NCI-H2196 (cell line): Measurements from ENCODE around the gene NTMT1.
A peak's percentile ranks its signal among the peaks of the same experiment; 100 is the strongest.

Source experiments
- DNase-seq: peaks from one replicate; lab custom pipeline; 2025; ENCODE audit not compliant: unreplicated experiment; lab: John Stamatoyannopoulos, UW

Gene NTMT1

DNA sequence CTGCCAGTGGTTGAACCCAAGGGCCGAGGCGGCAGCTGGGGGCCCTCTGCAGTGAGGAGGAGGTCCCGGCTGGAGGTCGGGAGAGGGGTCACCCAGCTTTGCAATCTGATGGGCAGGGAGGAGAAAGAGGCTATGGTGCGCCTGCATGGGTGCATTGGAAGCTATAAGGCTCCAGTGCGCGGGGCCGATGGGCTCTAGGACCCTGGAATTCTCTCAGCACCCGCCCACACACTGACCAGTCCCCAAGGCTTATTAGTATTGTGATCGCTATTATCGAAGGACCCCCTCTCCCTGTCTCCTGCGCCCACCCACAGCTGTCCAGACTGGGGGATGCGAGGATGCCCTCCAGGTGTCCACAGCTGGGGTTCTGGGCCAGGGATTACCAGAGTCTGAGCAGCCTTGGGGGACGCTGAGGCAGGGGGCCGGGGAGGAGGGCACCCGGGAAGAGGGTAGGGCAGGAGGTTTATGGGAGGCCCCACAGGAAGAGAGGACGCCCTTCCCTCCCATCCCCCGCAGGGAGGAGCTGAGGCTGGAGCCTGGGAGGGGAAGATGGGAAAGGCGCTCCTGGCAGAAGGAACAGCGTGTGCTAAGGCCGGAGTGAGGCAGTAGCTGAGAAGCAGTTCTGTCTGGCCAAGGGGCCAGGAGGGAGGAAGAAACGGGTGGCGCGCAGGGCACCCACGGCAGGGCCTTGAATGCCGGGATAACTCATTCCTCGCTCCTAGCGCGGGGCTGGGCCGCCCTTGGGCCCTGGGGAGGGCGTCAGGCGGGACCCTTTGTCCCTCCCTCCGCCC lies 29.2 kb upstream of the NTMT1 start:
- no peak for DNase-seq

DNA sequence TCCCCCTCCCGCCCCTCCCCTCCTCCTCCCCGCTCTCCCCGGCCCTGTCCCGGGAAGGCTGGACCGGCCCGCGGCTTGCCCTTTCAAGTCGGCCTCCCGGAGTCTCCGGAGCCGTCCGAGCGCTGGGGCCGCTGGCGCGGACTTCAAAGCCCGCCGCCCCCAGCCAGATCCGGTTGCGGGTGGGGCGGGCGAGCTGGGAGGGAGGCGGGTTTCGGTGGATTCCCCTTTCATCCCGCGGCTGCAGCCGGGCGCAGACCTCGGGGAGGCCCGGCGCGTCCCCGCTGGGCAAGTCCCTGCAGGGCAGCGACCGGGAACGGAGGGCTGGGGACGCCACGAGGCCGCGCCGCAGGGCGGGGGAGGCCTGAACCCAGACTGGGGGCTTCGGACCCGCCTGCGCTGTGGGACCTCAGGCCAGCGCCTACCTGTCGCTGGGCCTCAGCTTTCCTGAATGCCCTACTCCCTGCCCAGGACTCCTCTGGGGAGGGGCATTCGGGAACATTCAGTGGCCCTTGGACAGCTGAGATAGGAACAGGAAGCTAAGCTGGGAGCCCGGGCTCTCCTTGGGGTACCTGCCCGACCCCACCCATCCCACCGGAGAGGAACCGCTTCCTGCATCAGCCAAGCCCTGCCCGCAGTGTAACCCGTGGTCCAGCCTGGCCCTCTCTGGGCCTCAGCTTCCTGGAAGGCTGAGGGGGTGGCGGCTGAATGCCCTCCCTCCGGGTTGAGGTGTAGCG lies 28.4 kb upstream of the NTMT1 start:
- no peak for DNase-seq

DNA sequence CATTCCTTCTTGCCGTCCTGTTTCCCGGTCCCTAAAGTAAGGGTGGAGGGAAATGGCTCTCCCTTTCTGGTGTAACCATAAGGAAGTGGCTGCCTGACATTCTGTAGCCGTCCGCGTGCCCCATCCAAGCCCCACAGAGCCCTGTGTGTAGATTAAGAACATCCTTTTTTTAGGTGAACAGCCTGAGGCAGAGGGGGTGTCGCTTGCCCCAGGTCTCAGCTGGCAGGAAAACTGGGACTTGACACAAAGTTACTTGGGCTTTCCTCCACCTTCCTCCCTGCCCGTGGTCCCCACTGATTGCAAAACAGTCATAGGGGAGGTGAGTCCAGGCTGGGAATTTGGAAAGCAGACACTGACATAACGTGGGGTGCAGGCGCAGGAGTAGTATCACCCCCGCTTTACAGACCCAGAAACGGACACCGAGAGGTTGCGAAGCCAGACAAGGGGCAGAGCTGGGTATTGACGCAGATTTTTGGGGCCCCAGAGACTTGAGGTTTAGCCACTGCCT lies 27.8 kb upstream of the NTMT1 start:
- no peak for DNase-seq

DNA sequence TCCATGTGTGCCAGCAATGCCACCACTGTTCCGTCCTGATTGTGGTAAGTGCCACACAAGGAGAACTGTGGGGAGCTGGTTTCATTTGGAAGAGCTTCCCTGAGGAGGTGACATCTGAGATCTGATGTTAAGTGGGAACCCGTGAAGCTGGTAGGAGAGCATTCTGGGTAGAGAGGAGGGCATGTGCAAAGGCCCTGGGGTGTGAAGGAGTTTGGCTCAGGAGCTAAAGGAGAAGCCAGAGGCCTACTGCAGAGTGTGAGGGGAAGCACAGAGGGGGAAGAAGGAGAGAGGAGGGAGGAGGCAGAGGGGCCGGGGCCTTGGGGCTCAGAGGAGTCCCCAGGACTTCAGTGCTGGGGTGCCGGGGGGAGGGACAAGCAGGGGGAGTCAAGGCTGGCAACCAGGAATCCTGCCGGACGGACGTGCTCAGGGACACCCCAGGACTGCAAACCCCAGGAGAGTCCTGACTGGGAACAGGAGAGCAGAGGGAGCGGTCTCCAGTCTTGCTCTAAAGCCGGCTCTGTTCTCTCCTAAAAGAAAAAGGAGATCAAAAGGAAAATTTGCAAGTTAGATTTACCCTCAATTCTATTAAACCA lies 24.8 kb upstream of the NTMT1 start:
- DNase-seq: no peak

DNA sequence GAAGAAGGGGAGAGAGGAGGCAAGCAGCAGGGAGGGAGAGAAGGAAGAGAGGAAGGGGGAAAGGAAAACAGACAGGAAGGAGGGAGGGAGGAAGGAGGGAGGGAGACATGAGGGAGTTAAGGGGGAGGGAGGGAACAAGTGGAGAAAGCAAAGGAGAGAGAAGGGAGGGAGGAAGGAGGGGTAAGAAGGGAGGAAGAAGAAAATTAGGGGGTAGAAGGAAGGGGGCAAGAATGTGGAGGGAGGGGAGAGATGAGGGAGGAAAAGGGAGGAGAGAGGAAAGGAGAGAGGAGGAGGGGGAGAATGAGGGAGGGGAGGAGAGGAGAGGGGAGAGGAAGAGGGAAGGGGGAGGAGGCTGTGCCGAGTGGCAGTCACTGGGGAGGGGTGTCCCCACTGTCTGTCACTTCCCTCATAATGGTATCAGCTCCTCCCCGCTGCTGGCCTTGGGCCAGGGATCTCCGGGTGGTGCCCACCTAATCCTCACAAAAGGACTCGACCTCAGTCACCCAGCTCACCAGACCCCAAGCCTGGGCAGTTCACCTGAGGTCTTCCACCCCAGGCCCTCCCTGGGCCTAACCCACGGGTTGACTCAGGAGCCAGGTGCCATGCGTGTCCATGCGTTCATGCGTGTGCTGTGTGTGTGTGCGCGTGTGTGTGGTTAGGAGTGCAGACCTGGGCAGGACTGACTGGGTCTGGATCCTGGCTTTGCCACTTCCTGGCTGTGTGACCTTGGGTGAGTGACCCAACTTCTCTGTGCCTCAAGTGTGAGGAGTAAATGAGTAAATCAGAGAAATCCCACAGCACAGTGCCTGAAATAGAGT lies 23.2 kb upstream of the NTMT1 start:
- no peak for DNase-seq

DNA sequence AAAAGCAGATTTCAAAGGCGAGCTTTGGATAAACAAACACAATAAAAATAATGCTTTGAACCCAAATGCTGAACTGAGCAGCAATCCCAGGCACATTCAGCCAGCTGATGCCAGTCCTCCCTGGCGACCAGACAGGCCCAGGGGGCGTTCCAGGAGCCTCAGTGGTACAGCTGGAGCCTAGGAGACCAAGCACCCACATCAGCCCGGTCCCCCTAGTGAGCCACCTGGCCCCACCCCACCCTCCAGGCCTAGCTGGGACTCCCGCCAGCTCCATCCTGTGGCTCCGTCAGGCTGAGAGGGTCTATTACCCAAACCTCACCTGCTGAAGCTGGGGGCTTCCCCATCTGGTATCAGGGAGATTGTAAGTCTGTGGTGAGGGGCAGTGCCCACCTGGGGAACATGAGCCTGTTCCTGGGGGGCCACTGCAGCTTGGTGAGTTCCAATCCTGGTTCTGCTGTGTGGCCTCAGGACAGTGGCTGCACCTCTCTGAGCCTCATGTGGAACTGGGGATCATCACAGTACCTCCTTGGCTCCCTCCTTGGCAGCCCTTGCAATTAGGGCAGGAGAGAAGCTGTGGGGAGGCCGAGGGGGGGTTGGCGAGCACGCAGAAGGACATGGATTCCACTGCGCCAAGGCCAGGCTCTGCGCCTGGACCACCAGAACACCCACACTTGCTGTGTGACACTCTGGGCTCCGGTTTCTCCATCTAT lies 21.8 kb upstream of the NTMT1 start:
- no peak for DNase-seq

DNA sequence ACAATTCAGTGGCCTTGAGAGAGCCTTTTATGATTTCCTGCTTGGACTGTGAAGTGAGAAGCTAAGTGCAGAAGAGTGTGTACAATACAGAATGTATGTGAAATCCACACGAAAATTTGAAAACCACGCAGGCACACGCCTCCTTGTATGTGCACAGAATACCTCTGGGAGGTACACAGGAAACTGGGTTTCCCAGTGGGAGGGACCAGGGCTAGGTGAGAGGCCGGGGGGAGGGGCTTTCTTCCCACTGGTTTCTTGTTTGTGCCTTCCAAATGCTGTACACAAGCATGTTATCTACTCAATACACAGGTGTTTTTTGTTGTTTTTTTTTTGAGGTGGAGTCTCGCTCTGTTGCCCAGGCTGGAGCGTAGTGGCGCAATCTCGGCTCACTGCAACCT lies 21.2 kb upstream of the NTMT1 start:
- peak; percentile 33 for DNase-seq

DNA sequence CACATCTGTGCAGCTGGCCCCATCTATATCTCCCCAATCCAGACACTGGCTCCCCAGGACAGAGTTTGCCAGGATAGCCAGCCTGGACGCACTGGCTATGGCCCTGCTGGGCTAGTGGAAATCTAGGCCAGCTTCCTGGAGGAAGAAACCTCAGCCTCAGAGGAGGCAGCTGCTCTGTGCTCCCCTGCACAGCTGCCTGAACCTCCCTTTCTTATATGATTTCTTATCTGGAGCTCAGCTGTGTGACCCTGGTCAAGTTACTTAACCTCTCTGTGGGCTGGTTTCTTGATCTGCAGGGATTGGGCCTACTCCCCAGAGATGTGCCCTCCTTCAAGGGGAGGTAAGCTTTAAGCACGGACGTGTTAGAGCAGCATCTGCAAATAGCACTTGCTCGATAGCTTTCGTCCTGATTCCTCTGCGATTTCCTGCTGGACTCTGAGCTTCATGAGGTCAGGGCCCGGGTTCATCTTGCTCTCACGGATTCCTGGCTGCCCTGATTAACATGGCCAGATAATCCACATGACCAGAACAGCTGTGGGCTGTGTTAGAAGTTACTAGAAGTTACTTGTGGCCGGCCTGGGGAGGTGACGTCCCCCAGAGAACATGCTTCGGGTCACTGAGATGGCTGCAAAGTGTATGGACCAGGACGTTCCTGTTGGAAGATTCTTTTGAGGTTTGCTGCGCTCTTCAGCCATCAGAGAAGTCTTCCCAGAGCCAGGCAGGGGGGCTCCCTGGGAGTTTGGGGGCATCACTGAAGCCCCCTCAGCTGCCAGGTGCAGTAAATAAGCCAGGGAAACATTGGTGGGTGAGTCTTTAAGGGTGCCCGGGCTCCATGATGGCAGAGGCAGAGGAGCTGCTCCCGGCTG lies 19.6 kb upstream of the NTMT1 start:
- no peak for DNase-seq

DNA sequence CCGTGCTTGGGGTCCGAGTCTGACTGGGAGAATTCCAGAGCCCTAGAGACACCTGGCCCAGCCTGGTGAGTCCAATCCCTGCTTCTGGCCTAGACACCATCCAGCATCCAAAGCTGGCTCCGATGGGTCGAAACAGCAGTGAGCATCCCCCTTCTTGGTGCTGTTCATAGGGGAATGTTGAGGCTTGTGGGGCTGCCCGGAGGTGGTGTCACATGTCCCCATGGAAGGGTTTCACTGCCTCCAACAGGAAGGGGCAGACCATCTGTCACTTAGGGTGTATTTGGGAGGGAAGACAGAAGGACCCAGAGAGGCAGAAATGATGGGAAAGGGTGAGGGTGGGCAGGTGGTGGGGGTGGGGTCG lies 19.0 kb upstream of the NTMT1 start:
- no peak for DNase-seq

DNA sequence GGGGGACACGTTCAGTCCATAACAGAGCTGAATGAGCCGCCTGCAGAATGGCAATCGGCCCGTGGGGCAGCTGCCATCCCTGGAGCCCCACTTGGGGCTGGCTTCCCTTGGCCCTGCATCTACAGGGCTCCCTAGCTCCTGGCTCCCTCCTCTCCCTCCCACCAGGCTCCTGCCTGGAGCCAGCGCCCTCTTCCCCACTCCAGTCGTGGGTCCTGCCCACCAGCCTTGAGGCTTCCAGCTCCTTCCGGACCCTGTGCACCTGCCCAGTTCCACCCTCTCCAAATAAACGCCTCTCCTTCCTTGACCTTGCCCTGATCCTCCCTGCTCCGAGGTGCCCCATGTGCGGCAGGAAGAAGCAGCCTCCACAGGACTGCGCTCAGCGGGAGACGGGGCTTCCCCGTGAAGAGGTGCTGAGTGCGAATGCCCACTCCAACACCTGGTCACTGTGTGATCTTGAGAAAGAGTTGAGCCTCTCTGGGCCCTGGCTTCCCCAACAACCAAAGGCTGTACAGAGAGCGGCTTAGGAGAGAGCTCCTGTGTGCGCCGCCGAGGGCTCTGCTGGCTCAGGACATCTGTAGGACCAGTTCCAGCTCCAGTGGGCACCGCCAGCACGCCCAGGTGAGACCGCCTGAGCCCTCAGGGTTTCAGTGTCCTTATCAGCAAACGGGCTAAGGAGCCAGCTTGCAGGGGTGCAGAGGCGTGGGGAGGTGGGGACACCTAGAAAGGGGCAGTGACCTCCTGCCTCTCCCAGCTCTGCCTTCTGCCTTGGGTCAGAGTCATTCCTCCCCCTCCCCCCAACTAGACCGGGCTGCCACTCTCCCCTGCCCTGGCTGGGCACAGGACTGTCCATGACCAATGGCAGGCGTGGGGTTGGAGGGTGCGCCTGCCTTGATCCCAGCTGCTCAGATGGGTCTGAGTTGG lies 17.1 kb upstream of the NTMT1 start:
- no peak for DNase-seq

DNA sequence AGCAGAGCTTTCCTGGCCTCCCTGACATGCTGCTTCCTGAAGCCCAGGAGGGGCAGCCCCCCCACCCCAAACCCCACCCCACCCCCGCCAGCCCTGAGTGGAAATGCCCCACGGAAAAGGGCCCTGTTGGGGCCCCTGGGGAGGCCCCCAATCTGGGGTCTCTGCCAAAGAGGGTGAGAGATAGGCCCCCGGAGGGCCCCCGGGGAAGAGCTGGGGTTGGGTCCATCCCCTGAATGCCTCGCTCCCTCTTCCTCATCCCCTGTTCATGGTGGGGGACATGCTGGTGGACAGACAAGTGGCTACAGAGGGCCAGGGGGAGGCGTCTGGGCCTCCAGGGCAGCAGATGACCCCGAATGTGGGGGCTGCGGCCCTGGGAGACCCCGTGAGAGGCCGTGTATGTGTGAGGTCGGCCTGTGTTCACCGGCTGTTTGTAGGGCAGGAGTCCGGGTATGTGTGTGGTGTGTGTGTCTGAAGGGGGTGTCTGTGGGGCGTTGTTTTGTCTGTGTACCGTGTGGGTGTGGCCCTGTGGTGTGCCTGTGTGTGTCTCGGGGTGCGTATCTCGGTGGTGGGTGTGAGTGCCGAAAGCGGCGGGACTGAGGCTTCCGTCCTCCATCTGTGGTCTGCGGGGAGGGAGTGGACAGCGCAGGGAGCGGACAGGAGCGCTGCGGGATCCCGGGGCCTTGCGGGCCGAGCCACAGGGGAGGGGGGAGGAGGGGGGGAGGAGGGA lies 16.3 kb upstream of the NTMT1 start:
- no peak for DNase-seq

DNA sequence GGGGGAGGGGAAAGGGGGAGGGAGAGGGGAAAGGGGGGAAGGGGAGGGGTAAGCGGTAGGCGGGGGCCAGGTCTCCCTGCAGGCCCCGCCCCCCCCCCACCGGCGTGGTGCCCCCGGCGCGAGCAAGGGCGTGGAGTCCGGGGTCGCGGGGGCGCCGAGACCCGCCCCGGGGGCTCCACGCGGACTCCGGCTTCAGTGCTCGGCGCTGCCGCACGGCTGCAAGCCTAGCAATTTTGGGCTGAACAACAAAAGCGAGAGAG lies 15.8 kb upstream of the NTMT1 start:
- DNase-seq: no peak

DNA sequence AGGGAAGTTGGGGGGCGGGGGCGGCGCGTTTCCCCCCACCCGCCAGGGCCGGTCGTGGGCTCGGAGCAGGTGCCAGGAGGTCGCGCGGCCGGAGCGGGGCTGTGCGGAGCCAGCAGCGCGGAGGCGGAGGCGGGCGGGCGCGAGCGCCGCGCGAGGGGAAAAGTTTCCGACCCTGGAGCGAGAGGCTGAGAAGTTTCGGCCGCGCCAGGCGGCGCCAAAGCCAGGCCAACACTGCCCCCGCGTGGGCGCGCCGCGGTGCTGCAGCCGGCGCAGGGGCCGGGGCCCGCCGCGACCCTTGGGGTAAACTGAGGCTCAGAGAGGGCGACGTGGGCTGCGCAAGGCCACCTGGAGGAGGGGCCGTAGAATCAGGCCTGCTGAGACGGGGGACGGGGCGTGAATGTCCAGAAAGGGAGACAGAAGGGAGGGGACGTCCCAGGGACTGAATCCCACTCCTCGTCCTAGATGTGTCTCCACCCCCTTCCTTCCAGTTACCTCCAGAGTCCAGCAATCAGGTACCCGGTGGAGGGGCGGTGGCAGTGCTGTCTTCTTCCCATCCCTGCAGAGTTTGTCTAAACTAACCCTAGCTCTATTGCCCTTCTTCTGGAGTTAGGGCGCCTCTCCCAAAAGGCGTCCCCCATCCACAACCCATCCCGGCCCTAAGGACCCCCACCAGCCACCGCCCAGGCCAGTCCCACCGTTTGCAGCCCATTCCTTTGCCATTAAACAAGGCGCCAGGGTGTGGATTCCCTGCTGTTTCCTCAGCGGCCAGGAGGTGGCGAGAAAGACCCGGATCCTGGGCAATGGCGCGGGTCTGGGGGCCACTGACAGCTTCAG lies 15.3 kb upstream of the NTMT1 start:
- DNase-seq: peak; percentile 72

DNA sequence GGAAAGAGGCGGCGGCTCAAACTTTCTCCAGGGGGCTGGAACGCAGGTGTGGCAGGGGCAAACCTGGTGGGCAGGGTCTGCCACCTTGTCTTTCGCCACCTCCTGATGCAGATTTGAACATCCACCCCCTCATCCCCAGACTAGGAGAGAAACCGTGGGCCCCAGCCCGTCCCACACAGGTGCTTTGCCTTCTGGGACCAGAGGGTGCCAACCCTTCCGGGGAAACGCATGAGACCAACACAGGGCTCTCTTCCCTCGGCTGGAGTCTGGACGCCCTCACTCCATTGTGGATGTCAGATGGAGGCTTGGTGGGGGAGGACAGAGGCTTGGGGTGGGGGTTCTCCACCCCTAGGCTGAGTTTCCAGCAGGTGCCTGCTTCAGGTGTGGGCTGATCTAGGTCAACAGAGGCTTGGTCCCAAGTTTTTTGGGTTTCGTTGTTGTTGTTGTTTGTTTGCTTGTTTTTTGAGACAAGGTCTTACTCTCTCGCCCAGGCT lies 14.6 kb upstream of the NTMT1 start:
- DNase-seq: no peak

DNA sequence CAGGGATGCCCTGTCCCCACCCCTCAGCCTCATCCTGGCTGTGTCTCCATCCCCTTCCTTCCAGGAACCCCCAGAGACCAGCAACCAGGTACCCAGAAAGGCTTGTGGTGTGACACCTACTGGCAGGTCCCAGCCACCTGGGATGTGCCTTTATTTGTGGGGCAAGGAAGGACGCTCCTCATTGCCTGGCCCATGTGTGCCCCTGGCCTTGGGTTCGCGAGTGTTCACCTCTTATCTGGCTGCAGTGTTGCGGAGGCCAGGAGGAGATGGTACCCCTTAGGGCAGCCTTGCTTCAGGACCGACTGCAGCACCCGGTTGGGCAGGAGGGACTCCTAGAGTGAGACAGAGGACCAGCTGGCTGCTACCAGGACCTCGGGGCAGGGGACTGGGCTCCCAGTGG lies 13.8 kb upstream of the NTMT1 start:
- no peak for DNase-seq

DNA sequence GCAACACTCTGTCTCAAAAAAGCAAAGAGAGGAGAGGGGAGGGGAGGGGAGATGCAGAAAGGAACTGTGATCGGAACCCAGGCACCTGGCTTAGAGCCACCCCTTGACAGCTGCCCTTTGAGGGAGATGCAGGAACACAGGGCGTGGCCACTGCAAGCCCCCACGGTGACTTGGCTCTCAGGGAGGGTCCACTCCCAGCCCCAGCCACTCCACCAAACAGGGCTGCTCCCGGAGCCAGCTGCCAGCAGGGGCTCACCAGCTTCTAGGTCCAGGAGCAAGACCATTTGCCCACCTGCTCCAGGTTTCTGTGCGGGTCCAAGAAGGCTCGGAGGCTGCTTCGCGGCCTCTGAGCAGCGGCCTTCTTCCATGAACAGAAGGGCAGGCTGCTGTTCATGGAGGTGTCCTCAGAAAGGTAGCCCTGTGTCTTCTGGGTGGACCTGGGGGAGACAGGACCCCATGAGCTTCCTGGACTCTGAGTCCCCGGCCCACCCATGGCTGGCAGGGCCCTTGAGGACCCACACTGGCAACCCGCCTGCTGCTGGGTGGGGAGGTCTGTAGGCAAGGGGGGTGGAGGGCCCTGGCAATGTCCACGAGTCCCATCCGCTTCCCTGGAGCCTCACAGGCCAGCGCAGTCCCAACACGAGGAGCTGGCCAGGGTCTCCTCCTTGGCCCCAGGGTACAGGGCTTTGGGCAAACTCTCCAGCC lies 13.0 kb upstream of the NTMT1 start:
- no peak for DNase-seq
